Suprapubic skin (tissue), 4 donors: ENCODE results near the gene AGBL5.

Experiments used
- EP300 ChIP-seq: sonication (generic); formaldehyde crosslinking; IDR thresholded peaks from one replicate; pipeline ENCODE4 v1.6.1; 2017; ENCODE audit warnings: antibody characterized with exemption
- POLR2A ChIP-seq, 2 donors: fragments of 450-650 bp; IDR thresholded peaks; one replicate each; pipeline ENCODE4 v1.6.1; 2017; ENCODE audit warnings: antibody characterized with exemption in 2 of 2, mild to moderate bottlenecking in 2 of 2, moderate library complexity in 2 of 2
- POLR2AphosphoS5 ChIP-seq, 3 donors: sonication (generic); formaldehyde crosslinking; IDR thresholded peaks; one replicate each; pipeline ENCODE4 v1.6.1; 2017; ENCODE audit warnings: antibody characterized with exemption in 3 of 3
- TF ChIP-seq, protein P1 (sequence below), 2 donors: fragments of 200-600 bp in 1 of 2; fragments of 450-650 bp in 1 of 2; sonication (generic) in 1 of 2; IDR thresholded peaks; one replicate each; pipeline ENCODE4 v1.5.1; 2016 to 2019; ENCODE audit warnings: antibody characterized with exemption in 2 of 2, mild to moderate bottlenecking in 1 of 2, moderate library complexity in 1 of 2

DNA sequence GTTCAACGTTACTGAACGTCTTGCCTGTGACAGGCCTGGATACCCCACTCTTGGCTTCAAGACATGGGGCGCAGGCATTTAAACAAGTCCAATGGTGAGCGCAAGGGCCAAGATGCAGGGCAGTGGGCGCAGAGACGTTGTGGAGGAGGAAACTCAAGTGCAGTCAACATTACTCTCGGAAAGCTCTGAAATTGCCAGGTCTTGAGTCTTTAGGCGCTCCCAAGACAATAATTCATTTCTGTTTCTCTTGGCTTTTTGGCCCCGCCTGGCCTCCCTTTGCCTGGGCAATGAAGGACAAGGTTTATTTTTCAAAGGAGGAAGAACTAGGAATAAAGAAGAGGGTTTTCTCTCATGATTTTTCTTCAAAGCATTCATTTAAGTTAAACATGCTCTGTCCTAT lies 32.0 kb upstream of the AGBL5 start:
- TF ChIP-seq POLR2AphosphoS5 (IDR thresholded peaks at IDR 0.05) (no peak), EP300 (no peak), POLR2A (IDR thresholded peaks at IDR 0.05) (no peak)
- TF ChIP-seq, protein P1, sequence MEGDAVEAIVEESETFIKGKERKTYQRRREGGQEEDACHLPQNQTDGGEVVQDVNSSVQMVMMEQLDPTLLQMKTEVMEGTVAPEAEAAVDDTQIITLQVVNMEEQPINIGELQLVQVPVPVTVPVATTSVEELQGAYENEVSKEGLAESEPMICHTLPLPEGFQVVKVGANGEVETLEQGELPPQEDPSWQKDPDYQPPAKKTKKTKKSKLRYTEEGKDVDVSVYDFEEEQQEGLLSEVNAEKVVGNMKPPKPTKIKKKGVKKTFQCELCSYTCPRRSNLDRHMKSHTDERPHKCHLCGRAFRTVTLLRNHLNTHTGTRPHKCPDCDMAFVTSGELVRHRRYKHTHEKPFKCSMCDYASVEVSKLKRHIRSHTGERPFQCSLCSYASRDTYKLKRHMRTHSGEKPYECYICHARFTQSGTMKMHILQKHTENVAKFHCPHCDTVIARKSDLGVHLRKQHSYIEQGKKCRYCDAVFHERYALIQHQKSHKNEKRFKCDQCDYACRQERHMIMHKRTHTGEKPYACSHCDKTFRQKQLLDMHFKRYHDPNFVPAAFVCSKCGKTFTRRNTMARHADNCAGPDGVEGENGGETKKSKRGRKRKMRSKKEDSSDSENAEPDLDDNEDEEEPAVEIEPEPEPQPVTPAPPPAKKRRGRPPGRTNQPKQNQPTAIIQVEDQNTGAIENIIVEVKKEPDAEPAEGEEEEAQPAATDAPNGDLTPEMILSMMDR (IDR thresholded peaks at IDR 0.05), result no peak
